Head of caudate nucleus (tissue), 42 donors: ENCODE measurements around the gene FAM72D.
A peak's percentile ranks its signal among the peaks of the same experiment; 100 is the strongest.
"Not testable (repeated sequence)": the region's sequence is repeated elsewhere in the genome, so short reads cannot be mapped to it uniquely, and the experiment has no call there.

Source experiments
- DNase-seq, 42 donors: peaks; one replicate each; pipeline versions ENCODE4 v3.0.0 to v3.0.0-alpha.2; 2020 to 2021; ENCODE audit warnings: mixed read lengths in 7 of 42
- intact Hi-C: fragments of 100-400 bp; cut with DNase I; formaldehyde crosslinking; loops from one replicate; pipeline ENCODE4 v1.15.0; 2022

FAM72D gene

GRCh38 chr1:145079737-145080136 lies 16.0 kb upstream of the FAM72D start:
- intact Hi-C loops = not testable (repeated sequence)
- DNase-seq = peak in 1 of 42 donors; percentile 19

- intact Hi-C loops, DNase-seq: not testable (repeated sequence)
These were observed 15.6 kb upstream of the FAM72D start for GRCh38 chr1:145080193-145080592.

- intact Hi-C loops, DNase-seq: not testable (repeated sequence)
These were observed 13.1 kb upstream of the FAM72D start for GRCh38 chr1:145082483-145083255.

GRCh38 chr1:145093517-145094149 lies 2.1 kb upstream of the FAM72D start:
- DNase-seq = peak in 38 of 42 donors; percentile 2 to 61 (median 17)
- intact Hi-C loops = not testable (repeated sequence)

DNA sequence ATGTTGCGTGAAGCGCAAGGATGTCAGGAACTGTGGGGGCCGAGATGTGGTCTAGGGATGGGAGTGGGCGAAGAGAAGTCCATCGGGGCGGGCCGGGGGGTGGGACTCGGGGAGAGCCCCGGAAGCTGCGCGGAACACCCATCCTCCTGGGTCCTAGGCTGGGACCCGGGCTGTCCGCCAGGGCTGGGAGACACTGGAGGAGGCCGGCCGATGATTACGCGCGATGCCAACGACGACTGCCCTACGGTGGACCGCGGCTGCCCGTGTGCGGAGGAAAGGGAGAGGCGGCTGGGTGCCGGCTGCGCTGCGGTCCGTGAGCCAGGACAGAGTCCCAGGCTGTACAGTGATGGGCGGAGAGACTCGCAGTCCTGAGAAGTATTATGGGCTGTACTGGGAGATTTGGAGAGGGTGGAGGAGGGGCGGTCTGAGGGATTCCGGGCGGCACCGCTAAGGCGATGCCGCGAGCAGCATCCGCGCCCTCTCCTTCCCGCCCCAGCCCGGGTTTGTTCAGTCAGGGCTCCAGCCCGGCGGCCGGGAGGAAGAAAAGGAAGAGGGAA lies 1.0 kb upstream of the FAM72D start:
- intact Hi-C loops = not testable (repeated sequence)
- peak in 19 of 42 donors; percentile 1 to 47 (median 12) for DNase-seq

GRCh38 chr1:145101725-145102124 lies 6.0 kb downstream of the FAM72D start:
- DNase-seq, intact Hi-C loops: not testable (repeated sequence)

DNA sequence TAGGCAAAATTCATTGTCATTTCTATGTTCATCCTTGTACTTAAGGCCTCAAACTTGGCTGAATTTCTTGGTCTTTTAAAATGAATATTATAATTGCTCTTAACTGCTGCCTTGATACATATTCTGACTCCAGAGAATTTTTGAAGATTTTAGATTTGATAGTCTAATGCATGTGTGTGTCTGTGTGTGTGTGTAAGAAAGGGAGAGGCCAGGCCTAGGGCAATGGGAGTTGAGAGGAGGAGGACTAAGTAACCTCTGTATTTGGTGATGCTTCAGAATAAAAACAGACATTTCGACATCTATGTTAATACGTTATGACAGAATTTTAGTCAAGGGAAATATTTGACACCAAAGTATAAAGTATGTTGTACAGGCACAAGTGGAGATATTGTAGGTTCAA lies 7.5 kb downstream of the FAM72D start:
- intact Hi-C loops = not testable (repeated sequence)

GRCh38 chr1:145111674-145112073 lies 15.9 kb downstream of the FAM72D start:
- intact Hi-C loops, DNase-seq: not testable (repeated sequence)

More for the DNA sequence above, 7.5 kb downstream of the FAM72D start:
- DNase-seq = not testable (repeated sequence)

- intact Hi-C loops, DNase-seq: not testable (repeated sequence)
These were observed 16.9 kb downstream of the FAM72D start for GRCh38 chr1:145112703-145113102.

DNA sequence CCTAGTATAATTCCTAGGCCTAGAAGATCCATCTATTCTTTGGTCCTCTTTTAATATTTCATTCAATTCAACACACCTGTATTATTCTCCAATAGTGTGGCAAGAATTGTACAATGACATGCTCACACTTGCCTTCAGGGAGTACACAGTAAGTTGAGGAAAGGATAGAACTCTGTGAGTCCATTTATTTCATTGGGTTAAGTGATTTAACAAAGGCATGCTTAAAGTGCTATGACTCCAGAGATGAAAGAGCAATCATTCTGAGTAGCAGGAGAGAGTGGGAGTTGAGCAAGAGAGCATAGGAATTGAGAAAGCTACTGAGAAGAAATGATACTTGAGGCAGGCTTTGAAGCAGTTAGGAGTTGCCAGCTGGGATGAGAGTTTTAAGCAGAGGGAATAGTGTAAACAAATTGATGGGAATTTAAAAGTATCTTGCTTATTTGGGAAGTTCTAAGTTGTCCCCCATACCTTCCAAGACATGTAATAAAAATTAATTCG lies 18.8 kb downstream of the FAM72D start:
- intact Hi-C loops, DNase-seq: not testable (repeated sequence)

GRCh38 chr1:145115587-145116493 lies 20.1 kb downstream of the FAM72D start:
- intact Hi-C loops, DNase-seq: not testable (repeated sequence)

DNA sequence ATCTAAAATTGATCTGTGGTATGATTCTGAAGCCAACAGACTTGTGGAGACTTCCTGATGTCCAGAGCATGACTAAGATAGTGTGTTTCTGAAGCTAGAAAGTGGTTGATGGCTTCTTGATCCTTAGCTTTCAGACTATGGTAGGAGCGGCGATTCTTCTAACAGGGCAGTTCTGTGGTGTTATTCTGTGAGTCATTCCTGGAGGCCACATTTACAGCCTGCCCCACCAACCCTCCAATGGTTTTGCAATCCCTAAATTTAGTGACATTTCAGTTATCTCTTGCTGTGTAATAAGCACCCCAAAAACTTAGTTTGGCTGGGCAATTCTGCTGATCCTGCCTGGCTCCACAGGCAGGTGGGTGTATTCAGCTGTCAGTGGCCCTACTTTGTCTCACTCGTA lies 24.1 kb downstream of the FAM72D start:
- intact Hi-C loops, DNase-seq: not testable (repeated sequence)

- DNase-seq, intact Hi-C loops: not testable (repeated sequence)
These were observed 26.7 kb downstream of the FAM72D start for GRCh38 chr1:145122344-145123061.

GRCh38 chr1:145123062-145123395 lies 27.3 kb downstream of the FAM72D start:
- intact Hi-C loops, DNase-seq: not testable (repeated sequence)

- DNase-seq, intact Hi-C loops: not testable (repeated sequence)
These were observed 28.3 kb downstream of the FAM72D start for GRCh38 chr1:145123992-145124641.

DNA sequence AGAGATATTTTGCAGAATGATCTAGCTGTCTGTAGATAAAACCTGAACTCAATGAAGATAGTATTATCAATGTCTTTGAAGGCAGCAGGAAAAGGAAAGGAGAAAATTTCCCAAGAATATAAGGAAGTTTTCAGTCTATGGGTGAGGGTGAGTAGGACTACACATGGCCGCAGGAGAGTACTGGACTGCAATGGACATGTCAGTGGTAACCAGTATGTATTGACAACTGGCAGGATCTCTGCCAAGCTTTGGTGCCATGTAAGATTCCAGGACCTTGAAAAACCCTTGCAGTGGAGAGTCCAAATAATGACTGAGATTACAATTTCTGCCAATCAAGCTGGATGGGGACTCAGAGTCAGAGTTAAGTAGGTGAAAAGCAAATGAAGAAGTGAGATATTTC lies 29.3 kb downstream of the FAM72D start:
- intact Hi-C loops, DNase-seq: not testable (repeated sequence)

DNA sequence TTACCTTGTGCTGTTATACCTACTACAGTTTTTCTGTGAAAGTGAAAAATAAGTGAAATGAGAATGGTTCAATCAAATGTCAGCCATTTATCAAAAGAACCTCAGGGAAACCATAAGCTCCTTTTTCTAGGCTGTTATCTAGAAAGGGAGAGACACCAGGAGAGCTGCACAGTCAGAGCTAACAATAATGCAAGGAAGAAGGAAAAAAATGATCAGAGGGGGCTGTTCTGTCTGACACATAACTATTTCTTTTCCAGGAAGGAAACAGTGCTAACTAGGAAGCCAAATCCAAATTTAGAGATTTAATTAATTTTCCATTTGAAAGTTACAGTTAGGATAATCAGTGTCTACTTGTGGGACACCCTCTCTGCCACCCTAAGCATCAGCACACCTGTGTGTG lies 31.4 kb downstream of the FAM72D start:
- intact Hi-C loops, DNase-seq: not testable (repeated sequence)
